Ishikawa (cell line): Measurements from ENCODE around the gene ITPR2.

Experiments
- CREB1 ChIP-seq: IDR thresholded peaks from 2 replicates; pipeline ENCODE4 v1.6.1; 2012; ENCODE audit warnings: low read depth
- RAD21 ChIP-seq: IDR thresholded peaks from 2 replicates; pipeline ENCODE4 v1.6.1; 2012; ENCODE audit warnings: low read depth

- peak; percentile 29; the same call in 1 of the 2 replicates for TF ChIP-seq RAD21
- TF ChIP-seq CREB1 = no peak
Observed at GRCh38 chr12:26493656-26494055, 339.3 kb downstream of the ITPR2 start.
